SK-N-SH (cell line): ENCODE measurements around the gene ABHD10. TPM values are rescaled to one million over a fixed set of nuclear protein-coding genes. Genes with fewer than 3 reads are reported as not detected.

Source experiments
- FOSL2 ChIP-seq: IDR thresholded peaks from 2 replicates; pipeline ENCODE4 v1.4.0; 2012; ENCODE audit warnings: low read depth, mild to moderate bottlenecking, moderate library complexity, borderline replicate concordance
- MXI1 ChIP-seq: IDR thresholded peaks from 2 replicates; pipeline ENCODE4 v1.6.1; 2012; ENCODE audit warnings: mild to moderate bottlenecking, low read depth, low read length, improper control_type of control experiment
- polyA plus RNA-seq, 3 experiments: library from polyadenylated mRNA; depleted of rRNA; stranded (reverse); fragments of >200 nt; gene quantifications; 2 replicates each; pipeline ENCODE4 v1.2.3, GENCODE V29; 2012

Gene ABHD10
- polyA plus RNA-seq, 1 of the 3 experiments (the other 2 are of a cell fraction): 14.8 TPM

- no peak for TF ChIP-seq MXI1
- TF ChIP-seq FOSL2: no peak
Observed at GRCh38 chr3:112042842-112043280, 64.0 kb downstream of the ABHD10 start (continued).

Other genes starting within 250 kb of the ABHD10 start
- 18.0 and 23.3 TPM in 2 replicates for gene PHLDB2, start 119.8 kb upstream of the ABHD10 start, polyA plus RNA-seq (2012; rRNA removed)
- 19.6 and 24.2 TPM in 2 replicates for gene TAGLN3, start 19.9 kb downstream of the ABHD10 start, polyA plus RNA-seq (2012; rRNA removed)
- gene TMPRSS7, start 55.7 kb downstream of the ABHD10 start, polyA plus RNA-seq (2012; rRNA removed): 0.02 and 0.03 TPM in 2 replicates
- gene C3orf52, start 107.4 kb downstream of the ABHD10 start, polyA plus RNA-seq (2012; rRNA removed): 5.4 and 8.7 TPM in 2 replicates
- not detected in 2 replicates for gene GCSAM, start 154.2 kb downstream of the ABHD10 start, polyA plus RNA-seq (2012; rRNA removed)